Prostate gland (tissue), 2 donors: Measurements from ENCODE around the gene KRTAP10-6.
"Not testable (repeated sequence)": the region's sequence is repeated elsewhere in the genome, so short reads cannot be mapped to it uniquely, and the experiment has no call there.

ENCODE experiments used
- CTCF ChIP-seq, 4 experiments: fragments of 200-600 bp in 2 of 4; fragments of 450-650 bp in 2 of 4; sonication (generic) in 2 of 4; IDR thresholded peaks; 1 replicate in 3 of 4; 2 replicates in 1 of 4; pipeline ENCODE4 v1.5.1; 2016 to 2019; ENCODE audit warnings: antibody characterized with exemption in 4 of 4, mild to moderate bottlenecking in 2 of 4, moderate library complexity in 2 of 4
- POLR2A ChIP-seq: fragments of 450-650 bp; IDR thresholded peaks from one replicate; pipeline ENCODE4 v1.6.1; 2016; ENCODE audit warnings: antibody characterized with exemption, mild to moderate bottlenecking
- POLR2AphosphoS5 ChIP-seq: sonication (generic); formaldehyde crosslinking; IDR thresholded peaks from one replicate; pipeline ENCODE4 v1.6.1; 2017; ENCODE audit warnings: antibody characterized with exemption

- not testable (repeated sequence) for TF ChIP-seq CTCF (IDR thresholded peaks at IDR 0.05); POLR2A; POLR2AphosphoS5
Measured at GRCh38 chr21:44573630-44574456, 18.5 kb downstream of the KRTAP10-6 start, which contains the start of gene KRTAP10-4.
